ENCODE data around the gene ZRANB2.

Gene ZRANB2, protein sequence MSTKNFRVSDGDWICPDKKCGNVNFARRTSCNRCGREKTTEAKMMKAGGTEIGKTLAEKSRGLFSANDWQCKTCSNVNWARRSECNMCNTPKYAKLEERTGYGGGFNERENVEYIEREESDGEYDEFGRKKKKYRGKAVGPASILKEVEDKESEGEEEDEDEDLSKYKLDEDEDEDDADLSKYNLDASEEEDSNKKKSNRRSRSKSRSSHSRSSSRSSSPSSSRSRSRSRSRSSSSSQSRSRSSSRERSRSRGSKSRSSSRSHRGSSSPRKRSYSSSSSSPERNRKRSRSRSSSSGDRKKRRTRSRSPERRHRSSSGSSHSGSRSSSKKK

DNA sequence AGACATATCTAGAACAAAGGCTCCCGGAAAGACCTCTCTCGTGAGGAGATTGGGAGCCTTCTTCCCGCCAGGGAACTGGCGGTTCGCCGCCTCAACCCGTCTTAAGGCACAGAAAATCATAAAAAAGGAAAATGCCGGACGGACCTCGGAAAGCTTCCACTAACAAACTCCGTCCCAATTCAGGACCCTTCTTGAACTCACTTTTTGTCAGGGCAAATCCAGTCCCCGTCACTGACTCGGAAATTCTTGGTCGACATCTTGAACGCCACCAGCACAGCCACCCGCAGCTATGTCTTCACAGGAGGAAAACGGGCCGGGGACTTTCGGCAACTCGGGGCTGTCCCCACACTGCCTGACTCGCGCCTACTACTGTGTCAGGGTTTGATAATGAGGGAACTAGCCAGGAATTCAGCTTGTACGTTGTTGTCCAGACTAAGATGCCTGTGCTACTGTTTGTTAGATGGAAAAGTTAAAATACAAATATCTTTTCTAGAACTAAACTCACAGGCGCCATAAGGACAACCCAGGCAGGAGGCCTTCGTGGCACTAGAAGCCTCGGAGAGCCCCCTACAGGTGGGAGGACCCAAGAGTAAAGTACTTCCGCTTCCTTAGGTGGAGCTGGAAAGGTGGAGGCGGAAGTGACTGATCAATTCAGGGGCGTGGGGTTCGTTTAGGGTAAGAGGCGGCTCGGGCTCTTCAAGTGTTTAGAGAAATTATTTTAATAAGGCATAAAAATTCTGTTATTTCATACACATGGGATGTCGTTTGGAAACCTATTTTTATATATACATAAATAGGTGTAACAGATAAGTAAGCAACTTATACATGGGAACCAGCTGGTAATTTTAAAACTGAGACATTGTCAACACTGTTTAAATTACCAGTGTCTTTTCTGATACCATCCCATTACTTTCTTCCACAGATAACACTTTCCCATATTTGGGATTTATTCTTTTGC lies at the start of gene ZRANB2:
TSS of gene ZRANB2 (minus strand) at position 297 of the 958 bp plus-strand sequence. CDS start at position 257, 40 bp downstream.
- DNase-seq (ENCODE audit: low read depth in 3 of 3), result peak; percentile 75 to 84 (median 84)

DNA sequence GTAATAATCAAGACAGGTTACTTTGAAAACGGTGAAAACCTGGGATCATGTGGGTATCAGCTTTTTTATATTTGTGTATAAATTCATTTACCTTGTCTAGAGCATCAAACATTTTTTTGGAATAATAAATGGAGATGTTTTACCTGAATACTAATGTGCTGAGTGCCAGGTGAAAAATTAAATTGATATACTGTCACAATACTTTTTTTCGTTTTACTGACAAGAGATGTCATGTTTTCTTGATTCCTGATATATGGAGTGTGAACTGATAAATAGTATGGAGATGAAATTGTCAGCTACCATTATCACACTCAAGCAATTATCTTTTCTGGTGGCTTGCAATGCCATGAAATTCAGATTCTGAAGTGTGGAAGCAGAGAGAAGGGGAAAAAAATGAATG lies 47.2 kb upstream of the ZRANB2 start:
- DNase-seq (ENCODE audit: low read depth in 3 of 3), result no peak

DNA sequence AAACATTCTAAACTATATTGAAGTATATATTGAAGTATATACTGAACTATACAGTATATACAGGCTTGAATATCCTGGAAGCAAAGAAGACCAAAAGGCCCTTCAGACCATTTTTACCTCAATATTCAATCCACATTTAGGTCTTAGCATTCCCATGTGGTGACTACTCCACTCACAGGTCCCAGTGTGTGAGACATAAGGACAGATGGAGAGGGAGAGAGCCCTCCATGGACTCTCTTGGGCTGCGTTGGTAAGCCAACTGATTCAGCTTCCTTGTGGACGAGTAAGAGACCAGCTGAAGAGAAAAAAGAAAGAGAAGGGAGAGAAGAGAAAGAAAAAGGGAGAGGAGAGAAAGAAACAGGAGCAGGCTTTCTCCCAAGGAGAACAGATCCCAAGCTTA lies 37.3 kb upstream of the ZRANB2 start:
- DNase-seq (ENCODE audit: low read depth in 3 of 3), result no peak

DNA sequence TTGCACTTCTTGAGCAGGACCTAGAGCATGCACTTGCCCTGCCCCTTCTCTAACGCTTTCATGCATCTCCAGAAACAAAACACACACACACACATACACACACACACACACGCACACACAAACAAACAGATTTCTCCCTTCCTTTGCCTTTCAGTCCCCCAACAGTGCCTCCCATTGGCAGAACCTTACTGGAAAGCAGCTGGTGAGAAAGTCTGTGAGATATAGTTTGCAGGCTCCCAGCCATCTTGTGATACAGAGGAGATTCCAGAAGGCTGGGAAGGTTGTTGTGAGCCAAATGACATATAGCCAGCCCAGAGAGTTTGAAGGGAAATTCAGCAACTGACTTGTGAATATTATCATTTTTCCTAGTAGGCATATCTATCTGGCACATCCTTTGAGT lies 35.9 kb upstream of the ZRANB2 start:
- DNase-seq (ENCODE audit: low read depth in 3 of 3), result no peak

DNA sequence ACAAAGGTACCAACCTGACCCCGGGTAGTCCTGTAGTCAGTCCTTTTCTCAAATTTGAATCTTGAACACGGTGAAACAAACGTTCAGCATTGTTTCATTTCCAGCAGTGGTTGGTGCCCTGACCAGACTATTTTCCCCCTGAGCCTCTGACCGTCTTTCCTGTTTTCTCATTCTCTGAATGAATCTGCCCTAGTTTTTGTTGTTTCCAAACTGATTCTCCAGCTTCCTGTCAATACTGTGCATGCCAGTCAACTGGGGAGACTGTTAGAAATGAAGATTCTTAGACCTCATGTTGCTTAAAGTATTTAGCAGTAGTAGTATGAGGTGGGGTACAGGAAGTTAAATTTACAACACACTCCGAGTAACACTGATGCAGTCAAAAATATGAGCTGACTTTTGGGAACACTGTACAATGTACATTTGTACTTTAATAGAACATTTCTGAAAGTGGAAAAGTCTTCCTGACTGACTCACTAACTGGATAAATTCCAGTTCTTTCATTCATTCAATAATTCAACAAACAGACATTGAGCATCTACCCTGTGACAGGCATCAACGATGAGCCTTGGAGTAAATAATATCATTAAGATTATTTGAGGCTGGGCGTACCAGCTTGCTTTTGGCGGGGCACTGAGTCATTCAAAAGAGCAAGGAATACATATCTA lies 26.0 kb upstream of the ZRANB2 start:
- DNase-seq (ENCODE audit: low read depth in 3 of 3), result no peak

DNA sequence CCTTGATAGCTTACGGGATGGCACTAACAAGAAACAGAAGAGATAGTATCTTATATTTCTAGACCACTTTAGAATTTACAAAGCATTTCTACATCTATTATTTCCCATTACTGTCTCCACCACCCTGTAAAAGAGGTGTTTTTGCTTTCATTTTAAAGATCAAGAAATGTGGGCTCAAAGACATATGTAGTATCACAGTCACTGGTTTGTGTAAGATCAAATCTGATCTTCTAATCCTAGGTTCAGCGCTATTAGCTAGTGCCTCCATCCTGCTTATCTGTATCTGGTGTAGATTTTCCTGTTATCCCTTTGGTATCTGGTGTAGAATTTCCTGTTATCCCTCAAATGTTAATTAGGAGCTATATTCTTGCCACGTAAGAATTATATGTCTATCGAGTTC lies 23.6 kb upstream of the ZRANB2 start:
- DNase-seq (ENCODE audit: low read depth in 3 of 3), result no peak

DNA sequence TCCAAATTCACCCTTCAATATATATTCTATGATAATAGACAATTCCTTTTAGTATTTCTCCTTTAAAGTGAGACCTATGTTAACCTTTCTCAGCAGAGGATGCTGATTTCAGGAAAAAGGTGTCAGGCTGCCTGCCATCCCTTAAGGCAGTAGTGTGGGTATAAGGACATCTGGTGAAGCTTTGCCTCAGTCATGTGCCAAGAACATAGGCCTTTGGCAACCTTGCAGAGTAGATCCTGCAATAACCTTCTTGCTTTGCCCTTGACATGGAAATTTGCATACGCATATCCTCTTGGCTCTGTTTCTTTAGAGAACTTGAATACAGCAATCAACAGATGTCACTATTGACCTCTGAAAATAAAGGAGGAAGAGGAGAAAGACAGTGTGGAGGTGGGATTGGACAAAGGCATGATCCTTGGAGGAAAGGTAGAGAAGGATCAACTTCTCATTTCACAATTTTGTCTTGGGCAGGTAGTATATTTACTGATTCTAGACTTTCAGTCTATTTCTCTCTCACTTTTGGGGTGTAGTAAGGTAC lies 21.1 kb upstream of the ZRANB2 start:
- no peak for DNase-seq (ENCODE audit: low read depth in 3 of 3)

DNA sequence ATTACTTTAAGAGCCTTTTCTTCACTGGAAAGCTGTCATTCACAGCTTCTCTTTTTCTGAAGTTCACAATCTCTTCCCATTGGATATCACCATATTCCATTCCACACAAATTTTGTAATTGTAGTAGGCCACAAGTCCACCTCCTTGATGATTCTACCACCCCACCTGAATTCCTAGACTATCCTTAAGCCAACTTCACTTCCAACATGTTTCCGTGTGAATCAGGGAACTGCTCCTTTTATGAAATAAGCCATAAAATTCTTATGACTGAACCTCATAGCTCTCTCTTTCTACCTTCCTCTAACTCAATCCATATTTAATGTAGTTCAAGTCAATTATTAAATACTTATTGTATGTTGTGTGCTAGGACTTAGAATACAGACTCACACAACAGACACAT lies 16.6 kb upstream of the ZRANB2 start:
- DNase-seq (ENCODE audit: low read depth in 3 of 3), result no peak

DNA sequence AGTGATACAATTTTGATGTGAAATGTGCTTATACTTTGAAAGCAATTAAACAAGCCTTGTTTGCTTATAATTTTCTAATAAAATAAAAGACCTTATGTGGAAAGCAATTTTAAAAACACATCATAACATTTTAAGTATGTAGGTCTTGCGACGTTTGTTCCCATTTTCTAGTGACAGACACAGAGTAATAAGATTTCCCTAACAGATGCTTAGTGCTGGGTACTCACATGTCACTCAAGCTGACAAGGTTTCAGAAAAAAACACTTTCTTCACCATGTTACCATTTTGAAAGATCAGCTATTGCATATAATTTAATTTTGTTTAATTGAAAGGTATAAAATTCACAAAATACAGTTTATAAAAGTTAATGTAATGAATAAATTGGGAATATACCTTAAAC lies 14.1 kb upstream of the ZRANB2 start:
- DNase-seq (ENCODE audit: low read depth in 3 of 3), result no peak

DNA sequence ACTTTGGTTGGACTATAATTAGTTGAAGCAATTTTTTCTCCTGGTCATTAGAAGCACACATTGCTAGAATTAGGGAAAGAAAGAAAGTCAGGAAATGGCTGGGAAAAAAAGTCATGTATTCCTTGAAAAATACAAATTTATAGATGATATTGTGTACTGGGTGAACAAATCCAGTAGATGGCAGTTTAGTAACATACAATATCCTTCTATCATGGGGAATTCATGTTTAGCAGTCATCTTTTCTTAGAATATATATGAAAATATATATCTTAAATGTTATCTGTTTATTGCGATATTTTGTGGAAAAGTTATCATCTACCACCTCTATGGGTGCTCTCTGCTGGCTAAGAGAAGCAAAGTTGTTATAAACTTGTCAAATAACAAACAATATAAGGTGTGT lies 13.1 kb upstream of the ZRANB2 start:
- no peak for DNase-seq (ENCODE audit: low read depth in 3 of 3)

DNA sequence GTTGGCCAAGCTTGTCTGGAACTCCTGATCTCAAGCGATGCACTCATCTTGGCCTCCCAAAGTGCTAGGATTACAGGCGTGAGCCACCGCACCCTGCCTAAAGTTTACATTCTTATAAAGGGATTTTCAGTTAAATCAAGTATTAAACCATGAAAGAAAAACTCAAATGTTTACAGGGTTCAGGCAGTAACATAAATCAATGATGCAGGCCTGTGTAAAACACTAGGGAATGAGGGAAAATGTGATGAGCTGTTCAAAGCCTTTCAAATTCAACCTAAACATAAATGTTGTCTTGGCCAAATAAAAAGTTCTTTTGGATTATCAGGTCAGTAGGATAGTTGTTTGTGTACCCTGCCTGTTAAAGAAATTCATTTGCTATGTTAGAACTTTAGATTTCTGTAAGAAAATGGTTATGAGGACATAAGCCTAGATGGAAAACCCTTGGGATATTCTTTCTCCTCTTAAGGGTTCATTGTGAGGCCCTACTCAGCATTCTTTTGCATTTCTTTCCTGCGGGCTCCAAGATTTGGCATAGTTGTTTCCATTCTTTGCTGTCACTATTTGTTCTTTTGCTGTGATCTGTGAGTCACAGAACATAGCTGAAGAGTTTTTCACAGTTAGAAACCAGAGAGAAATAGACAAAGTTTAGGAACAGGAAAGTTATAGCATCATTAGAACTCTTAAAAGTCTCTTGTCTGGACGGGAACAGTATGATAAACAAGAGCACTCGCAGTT lies 8.9 kb upstream of the ZRANB2 start:
- DNase-seq (ENCODE audit: low read depth in 3 of 3), result no peak

DNA sequence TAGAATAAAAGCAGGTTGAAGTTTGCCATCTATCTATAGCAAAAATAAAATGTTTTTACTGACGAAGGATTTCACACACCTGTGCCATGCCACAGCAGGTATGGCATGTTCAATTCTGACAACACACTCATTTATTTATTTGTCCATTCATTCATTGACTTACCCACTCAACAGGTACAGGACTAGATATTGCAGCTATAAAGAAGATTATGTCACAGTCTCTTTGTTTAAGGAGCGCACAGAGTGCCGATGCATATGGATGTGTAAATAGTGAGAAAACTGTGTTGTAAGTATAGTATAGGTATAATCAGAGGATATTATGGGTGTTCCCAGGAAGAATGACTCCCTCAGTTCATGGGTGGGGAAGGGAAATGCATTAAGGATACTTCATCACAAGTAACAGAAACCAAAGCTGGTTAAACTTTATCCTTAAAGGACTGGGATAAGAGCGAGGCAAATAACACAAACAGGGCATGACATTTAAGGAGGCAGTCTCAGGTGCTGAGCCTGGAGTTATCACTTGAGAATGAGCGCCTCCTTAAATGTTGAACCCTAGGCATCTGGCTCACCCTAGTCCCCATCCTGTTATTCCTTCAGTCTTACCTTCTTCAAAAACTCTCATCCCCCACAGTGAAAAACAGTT lies 7.9 kb upstream of the ZRANB2 start:
- no peak for DNase-seq (ENCODE audit: low read depth in 3 of 3)

DNA sequence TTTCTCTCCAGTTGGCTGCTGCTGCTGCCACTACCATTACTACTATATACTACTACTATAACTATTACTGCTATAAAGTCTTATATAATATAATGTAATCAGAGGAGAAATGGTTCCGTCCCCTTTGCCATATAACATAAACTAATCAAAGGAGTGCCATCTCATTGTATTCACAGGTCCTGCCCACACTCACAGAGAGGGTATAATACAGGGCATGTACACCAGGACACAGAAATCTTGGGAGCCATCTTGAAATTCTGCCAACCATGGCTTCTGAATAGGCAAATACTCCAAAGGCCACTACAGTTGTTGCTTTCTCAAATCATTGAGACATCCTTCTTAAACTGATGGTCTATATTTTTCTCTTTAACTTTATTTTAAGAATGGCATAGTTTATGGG lies 6.9 kb upstream of the ZRANB2 start:
- DNase-seq (ENCODE audit: low read depth in 3 of 3), result no peak

DNA sequence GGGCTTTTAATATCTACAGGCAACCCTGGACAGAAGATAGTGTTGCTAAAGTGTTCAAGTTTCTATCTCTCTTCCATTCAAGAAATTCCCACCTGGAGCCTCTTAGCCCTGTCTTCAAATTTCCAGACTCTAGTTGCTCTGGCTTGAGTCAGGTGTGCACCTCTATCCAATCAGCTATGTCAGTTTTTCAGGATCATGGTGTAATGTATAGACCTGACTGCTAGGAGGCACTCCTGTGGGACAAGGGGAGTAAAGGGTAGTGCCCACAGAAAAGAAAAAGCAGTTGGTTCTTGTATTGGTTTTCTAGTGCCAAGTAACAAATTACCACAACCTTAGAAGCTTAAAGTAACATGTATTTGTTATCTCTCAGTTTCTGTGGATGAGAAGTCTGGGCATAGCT lies 6.2 kb upstream of the ZRANB2 start:
- no peak for DNase-seq (ENCODE audit: low read depth in 3 of 3)

DNA sequence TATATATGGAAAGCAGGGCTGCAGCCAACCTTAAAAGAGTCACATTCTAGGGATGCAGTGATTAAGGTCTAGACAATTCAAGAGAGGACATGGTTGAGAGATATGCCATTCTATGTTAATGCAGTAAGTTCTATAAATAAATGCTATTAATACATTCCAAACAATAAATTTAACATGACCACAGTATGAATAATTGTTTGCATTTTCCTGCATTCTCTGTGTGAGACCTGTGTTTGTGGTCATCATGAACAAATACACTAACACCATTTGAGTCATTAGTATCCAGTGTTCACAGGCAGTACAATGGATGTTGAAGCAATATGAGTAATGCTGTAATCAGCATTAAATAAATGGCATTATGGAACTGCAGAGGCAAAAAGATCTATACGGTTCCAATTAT lies 5.5 kb upstream of the ZRANB2 start:
- DNase-seq (ENCODE audit: low read depth in 3 of 3), result no peak

DNA sequence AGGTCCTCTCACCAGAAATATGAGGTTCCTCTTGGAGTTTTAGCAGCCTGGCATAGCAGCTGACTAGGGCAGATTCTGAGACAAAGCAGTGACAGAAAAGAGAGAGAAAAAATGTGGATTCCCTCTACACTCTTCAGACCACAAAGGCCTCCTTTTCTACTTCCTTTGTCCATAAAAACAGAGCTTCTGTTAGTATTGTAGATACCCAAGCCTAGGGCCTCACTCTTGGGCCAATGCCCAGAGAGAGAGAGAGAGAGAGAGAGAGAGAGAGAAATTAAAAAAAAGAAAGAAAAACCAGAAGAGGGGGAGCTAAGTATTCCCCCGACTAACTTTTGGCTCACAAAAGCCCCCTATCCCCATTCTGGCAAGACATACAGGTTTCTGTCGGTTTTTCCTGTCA lies 2.4 kb upstream of the ZRANB2 start:
- DNase-seq (ENCODE audit: low read depth in 3 of 3), result no peak

DNA sequence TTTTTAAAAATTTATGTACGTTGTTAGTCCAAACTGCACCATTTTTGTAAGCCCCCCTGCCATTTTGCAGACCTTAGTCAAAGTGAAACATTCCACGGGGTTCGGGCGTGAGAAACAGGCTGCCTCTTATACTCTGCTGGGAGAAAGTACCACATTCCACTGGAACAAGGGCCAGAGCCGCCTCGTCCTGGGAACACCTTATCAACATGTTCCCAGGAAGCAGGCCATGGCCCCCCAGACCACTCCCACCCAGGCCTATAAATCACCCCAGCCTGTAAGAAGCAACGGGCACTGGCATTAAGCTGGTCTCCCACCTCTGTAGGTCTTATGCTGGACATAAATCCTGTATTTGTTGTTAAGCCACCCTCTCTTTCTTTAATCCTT lies 854 bp upstream of the ZRANB2 start:
- no peak for DNase-seq (ENCODE audit: low read depth in 3 of 3)

DNA sequence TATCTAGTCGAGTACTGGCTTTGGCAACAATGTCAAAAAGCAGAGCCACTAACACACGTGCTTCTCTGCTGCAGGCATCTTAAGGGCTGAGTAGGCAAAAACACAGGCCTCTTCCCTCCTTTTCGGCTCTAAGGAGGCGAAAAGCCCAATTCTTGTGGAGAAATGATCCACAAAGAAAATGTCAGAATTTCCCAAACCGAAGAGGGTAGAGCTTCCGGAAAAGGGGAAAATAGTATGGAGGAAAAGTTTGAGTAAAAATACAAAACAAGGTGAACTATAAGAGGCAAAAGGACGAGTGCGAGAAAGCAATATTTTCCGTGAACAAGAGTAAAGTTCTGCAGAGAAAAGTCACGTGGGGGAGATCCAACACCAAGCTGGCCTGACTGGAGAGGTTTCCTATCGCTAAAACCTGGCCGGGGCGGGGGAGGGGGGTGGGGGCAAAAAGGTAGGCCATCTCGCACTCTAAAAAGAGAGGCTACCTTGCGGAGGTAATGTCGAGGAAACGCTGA lies 551 bp downstream of the ZRANB2 start:
- no peak for DNase-seq (ENCODE audit: low read depth in 3 of 3)

DNA sequence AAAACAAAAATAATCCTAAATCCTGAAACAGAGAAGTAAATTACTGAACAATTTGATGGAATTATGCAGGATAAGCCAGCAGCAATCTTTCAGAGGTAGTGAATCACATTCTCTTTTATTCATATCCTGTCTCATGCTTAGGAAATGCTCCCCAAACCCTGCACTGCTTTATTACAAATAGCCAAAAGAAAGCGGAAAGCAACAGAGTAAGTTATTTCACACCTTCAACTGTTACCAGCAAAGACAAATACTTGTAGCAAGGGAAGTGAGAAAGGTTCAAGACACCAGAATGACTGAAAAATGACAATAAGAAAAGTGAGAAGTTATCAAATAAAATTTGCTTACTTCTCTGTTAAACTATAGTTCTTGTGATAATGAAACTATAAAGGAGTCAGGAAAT lies 6.2 kb downstream of the ZRANB2 start:
- DNase-seq (ENCODE audit: low read depth in 3 of 3), result no peak

DNA sequence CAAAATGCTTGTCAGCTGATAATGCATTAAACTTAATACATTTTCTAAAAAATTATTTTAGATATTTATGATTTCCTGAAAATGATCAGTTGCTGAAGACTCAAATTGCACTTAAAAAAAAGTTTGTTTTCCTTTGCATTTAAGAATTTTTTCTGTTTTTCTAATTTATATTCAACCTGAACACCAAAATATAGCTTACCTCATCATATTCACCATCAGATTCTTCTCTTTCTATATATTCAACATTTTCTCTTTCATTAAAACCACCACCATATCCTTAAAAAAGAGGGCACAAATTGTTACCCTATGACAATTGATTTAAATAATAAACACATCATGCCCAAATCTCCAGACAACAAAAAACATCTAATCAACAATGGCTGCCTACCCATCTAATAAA lies 8.6 kb downstream of the ZRANB2 start:
- no peak for DNase-seq (ENCODE audit: low read depth in 3 of 3)

DNA sequence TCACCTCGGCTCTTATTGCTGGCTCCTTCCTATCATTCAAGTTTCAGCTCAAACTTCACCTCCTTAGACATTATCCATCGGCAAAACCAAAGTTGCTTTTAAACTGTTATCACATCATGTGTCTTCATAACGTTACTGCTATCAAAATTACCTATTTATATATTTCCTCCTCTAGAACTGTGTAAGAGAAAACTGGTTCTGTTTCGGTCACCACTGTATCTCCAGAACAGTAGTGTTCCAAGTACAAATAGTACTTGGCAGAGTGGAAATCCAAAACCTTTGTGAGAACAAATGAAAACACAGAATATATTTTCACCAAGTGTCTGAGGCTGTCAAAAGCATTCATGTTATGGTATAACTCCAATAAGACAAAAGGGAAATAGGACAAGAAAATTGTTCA lies 9.1 kb downstream of the ZRANB2 start:
- no peak for DNase-seq (ENCODE audit: low read depth in 3 of 3)
